Neural cell (in vitro differentiated cells): ENCODE measurements around the gene SPAG16. TPM values are rescaled to one million over a fixed set of nuclear protein-coding genes. Genes with fewer than 3 reads are reported as not detected.

Experiments
- H2AFZ ChIP-seq: fragments of 200-600, 300-800 bp; sonication (generic), shearing (Covaris generic); 2 replicates; pipeline ENCODE4 v1.6.0; 2014; ENCODE audit warnings: low read depth, mild to moderate bottlenecking, antibody characterized with exemption, low read length, moderate library complexity
- H3F3A ChIP-seq: fragments of 200-600 bp; shearing (Covaris generic); 2 replicates; pipeline ENCODE4 v1.6.1; 2016; ENCODE audit warnings: mild to moderate bottlenecking, moderate library complexity, mixed read lengths, antibody characterized with exemption, low read length; ENCODE audit not compliant: insufficient read depth, poor library complexity, severe bottlenecking
- H3K27ac ChIP-seq: fragments of 200-600, 300-800 bp; sonication (generic), shearing (Covaris generic); 2 replicates; pipeline ENCODE4 v1.5.1; 2014; ENCODE audit warnings: mild to moderate bottlenecking, low read length, moderate library complexity
- H3K27me3 ChIP-seq: fragments of 300-800, 200-600 bp; sonication (generic), shearing (Covaris generic); 2 replicates; pipeline ENCODE4 v1.6.0; 2014; ENCODE audit warnings: mild to moderate bottlenecking, low read depth, low read length, moderate library complexity; ENCODE audit not compliant: insufficient read depth
- H3K36me3 ChIP-seq: fragments of 300-800, 200-600 bp; sonication (generic), shearing (Covaris generic); 2 replicates; pipeline ENCODE4 v1.5.1; 2014; ENCODE audit warnings: mild to moderate bottlenecking, antibody characterized with exemption, low read length, moderate library complexity; ENCODE audit not compliant: insufficient read depth
- H3K4me2 ChIP-seq: fragments of 300-800, 200-600 bp; sonication (generic), shearing (Covaris generic); 2 replicates; pipeline ENCODE4 v1.6.0; 2014; ENCODE audit warnings: mild to moderate bottlenecking, low read length
- H3K4me3 ChIP-seq: fragments of 300-800, 200-600 bp; sonication (generic), shearing (Covaris generic); 2 replicates; pipeline ENCODE4 v1.5.1; 2014; ENCODE audit warnings: mild to moderate bottlenecking, low read length, moderate library complexity
- H3K79me2 ChIP-seq: fragments of 200-600 bp; shearing (Covaris generic); replicated peaks from 2 replicates; pipeline ENCODE4 v1.6.0; 2014; ENCODE audit warnings: mild to moderate bottlenecking, low read length, moderate library complexity; ENCODE audit not compliant: insufficient read depth
- H3K9ac ChIP-seq: fragments of 300-800, 200-600 bp; sonication (generic), shearing (Covaris generic); 2 replicates; pipeline ENCODE4 v1.6.1; 2016; ENCODE audit warnings: mild to moderate bottlenecking, low read length, mixed read lengths
- H3K9me2 ChIP-seq: fragments of 200-600 bp; shearing (Covaris generic); 2 replicates; pipeline ENCODE4 v1.6.1; 2016; ENCODE audit warnings: mild to moderate bottlenecking, low read length, mixed read lengths; ENCODE audit not compliant: insufficient read depth
- H3K9me3 ChIP-seq: fragments of 200-600, 300-800 bp; sonication (generic), shearing (Covaris generic); 2 replicates; pipeline ENCODE4 v1.6.1; 2016; ENCODE audit warnings: mild to moderate bottlenecking, mixed run types, low read length, moderate library complexity, mixed read lengths
- H4K20me1 ChIP-seq: fragments of 200-600 bp; shearing (Covaris generic); 2 replicates; pipeline ENCODE4 v1.6.1; 2016; ENCODE audit warnings: mild to moderate bottlenecking, mixed run types; ENCODE audit not compliant: insufficient read depth
- CTCF ChIP-seq: fragments of 450-650 bp; IDR thresholded peaks from 2 replicates; pipeline ENCODE4 v1.5.1; 2014; ENCODE audit warnings: antibody characterized with exemption, mild to moderate bottlenecking, moderate library complexity; ENCODE audit not compliant: poor library complexity, severe bottlenecking
- EP300 ChIP-seq: fragments of 450-650 bp; conservative IDR thresholded peaks from 2 replicates; pipeline ENCODE4 v1.6.1; 2014; ENCODE audit warnings: antibody characterized with exemption, mild to moderate bottlenecking, moderate library complexity; ENCODE audit not compliant: poor library complexity, severe bottlenecking
- EZH2 ChIP-seq: fragments of 200-600, 300-800 bp; shearing (Covaris generic), sonication (generic); IDR thresholded peaks from 2 replicates; pipeline ENCODE4 v1.6.1; 2014; ENCODE audit warnings: antibody characterized with exemption, low read length, borderline replicate concordance, mild to moderate bottlenecking; ENCODE audit not compliant: insufficient read depth, poor library complexity, severe bottlenecking
- MXI1 ChIP-seq: fragments of 450-650 bp; conservative IDR thresholded peaks from 2 replicates; pipeline ENCODE4 v1.6.1; 2014; ENCODE audit warnings: antibody characterized with exemption, mild to moderate bottlenecking; ENCODE audit not compliant: poor library complexity, severe bottlenecking
- POLR2AphosphoS5 ChIP-seq: IDR thresholded peaks from 2 replicates; pipeline ENCODE4 v1.6.1; 2012
- RAD21 ChIP-seq: fragments of 450-650 bp; conservative IDR thresholded peaks from 2 replicates; pipeline ENCODE4 v1.6.1; 2014; ENCODE audit warnings: antibody characterized with exemption, mild to moderate bottlenecking, moderate library complexity
- REST ChIP-seq: IDR thresholded peaks from 2 replicates; pipeline ENCODE4 v1.6.1; 2012; ENCODE audit warnings: borderline replicate concordance
- SMC3 ChIP-seq: fragments of 450-650 bp; conservative IDR thresholded peaks from 2 replicates; pipeline ENCODE4 v1.6.1; 2014; ENCODE audit warnings: antibody characterized with exemption, mild to moderate bottlenecking, moderate library complexity; ENCODE audit not compliant: poor library complexity
- TAF1 ChIP-seq: IDR thresholded peaks from 2 replicates; pipeline ENCODE4 v1.6.1; 2012; ENCODE audit warnings: low read depth
- polyA plus RNA-seq: library from polyadenylated mRNA; depleted of rRNA; stranded (reverse); fragments of >200 nt; gene quantifications from 2 replicates; pipeline ENCODE4 v1.2.3, GENCODE V29; 2014

Gene SPAG16
- polyA plus RNA-seq, 1 donor from 2014 or later: 75.4 TPM

GRCh38 chr2:213251618-213252017, 32.6 kb upstream of the SPAG16 start:
- Histone ChIP-seq H3K27ac (no peak overlapping the region), H3K9me2 (no peaks in the 10 kb centered on the region), H3K4me3 (no peak overlapping the region), H3K79me2 (no peaks in the 10 kb centered on the region), H3K4me2 (no peak overlapping the region), H3F3A (peaks cover 9% of the 10 kb centered on the region), H3K9ac (no peak overlapping the region), H3K9me3 (no peaks in the 10 kb centered on the region), H3K36me3 (no peaks in the 10 kb centered on the region), H4K20me1 (no peaks in the 10 kb centered on the region), H3K27me3 (peaks cover 9% of the 10 kb centered on the region), H2AFZ (no peak overlapping the region)
- TF ChIP-seq RAD21 (peak; percentile 92), SMC3 (peak; percentile 89), REST (no peak), CTCF (peak; percentile 80)

- Histone ChIP-seq H2AFZ (no peak overlapping the region), H3K9me3 (no peaks in the 10 kb centered on the region), H3K27ac (peak overlapping the region; percentile 22), H4K20me1 (no peaks in the 10 kb centered on the region), H3K9me2 (no peaks in the 10 kb centered on the region), H3K4me2 (no peak overlapping the region), H3F3A (peaks cover 9% of the 10 kb centered on the region), H3K4me3 (peak overlapping the region; percentile 5), H3K27me3 (peaks cover 9% of the 10 kb centered on the region), H3K9ac (no peak overlapping the region), H3K36me3 (no peaks in the 10 kb centered on the region), H3K79me2 (no peaks in the 10 kb centered on the region)
- TF ChIP-seq EP300 (no peak), CTCF (no peak), POLR2AphosphoS5 (no peak)
These were observed 32.1 kb upstream of the SPAG16 start for GRCh38 chr2:213252206-213252605.

- no peaks in the 10 kb centered on the region for H3K9me3 ChIP-seq
- no peak overlapping the region for H3K9ac ChIP-seq
- H3K27ac ChIP-seq: peak overlapping the region; percentile 22
- peaks cover 9% of the 10 kb centered on the region for H3F3A ChIP-seq
- no peaks in the 10 kb centered on the region for H3K79me2 ChIP-seq
- H4K20me1 ChIP-seq: no peaks in the 10 kb centered on the region
- H3K36me3 ChIP-seq: no peaks in the 10 kb centered on the region
- H3K27me3 ChIP-seq: peaks cover 9% of the 10 kb centered on the region
- no peak overlapping the region for H3K4me3 ChIP-seq
- no peaks in the 10 kb centered on the region for H3K9me2 ChIP-seq
- no peak overlapping the region for H2AFZ ChIP-seq
- H3K4me2 ChIP-seq: no peak overlapping the region
- TF ChIP-seq MXI1: no peak
- TF ChIP-seq POLR2AphosphoS5: no peak
- TF ChIP-seq SMC3: no peak
- TF ChIP-seq CTCF: no peak
- no peak for TF ChIP-seq REST
- TF ChIP-seq EZH2: no peak
- no peak for TF ChIP-seq EP300
- no peak for TF ChIP-seq TAF1
These were observed 31.1 kb upstream of the SPAG16 start for GRCh38 chr2:213253162-213253561.
